ENCODE data around the gene RET.

Gene RET

GRCh38 chr10:43062402-43063160 is 14.3 kb upstream of the RET start:
- no peak for DNase-seq (ENCODE audit: low read depth)

- no peak for DNase-seq (ENCODE audit: low read depth)
These were observed 12.4 kb upstream of the RET start for GRCh38 chr10:43064331-43065075.

GRCh38 chr10:43065234-43065633 is 11.6 kb upstream of the RET start:
- no peak for DNase-seq (ENCODE audit: low read depth)

GRCh38 chr10:43065761-43066160 is 11.1 kb upstream of the RET start:
- no peak for DNase-seq (ENCODE audit: low read depth)

GRCh38 chr10:43066481-43066880 is 10.4 kb upstream of the RET start:
- DNase-seq (ENCODE audit: low read depth) = no peak

- DNase-seq (ENCODE audit: low read depth) = no peak
These were observed 9.3 kb upstream of the RET start for GRCh38 chr10:43067391-43068135.

GRCh38 chr10:43068136-43068395 is 8.8 kb upstream of the RET start:
- DNase-seq (ENCODE audit: low read depth) = no peak

- DNase-seq (ENCODE audit: low read depth) = no peak
These were observed 8.2 kb upstream of the RET start for GRCh38 chr10:43068471-43069210.

DNA sequence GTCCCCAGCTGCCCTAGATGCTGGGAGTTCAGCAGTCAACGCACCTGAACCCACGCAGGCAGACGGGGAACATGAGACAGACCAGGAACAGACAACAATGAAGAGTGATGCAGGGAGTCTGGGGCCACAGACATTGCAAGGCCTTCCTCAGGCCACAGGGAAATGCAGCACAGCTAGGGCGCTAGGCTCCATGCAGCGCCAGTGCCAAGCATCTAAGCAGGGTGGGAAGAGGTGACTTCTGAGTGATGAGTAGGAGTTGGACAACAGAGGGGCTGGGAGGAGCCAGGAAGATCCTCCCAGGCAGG is 7.7 kb upstream of the RET start:
- DNase-seq (ENCODE audit: low read depth) = no peak

DNA sequence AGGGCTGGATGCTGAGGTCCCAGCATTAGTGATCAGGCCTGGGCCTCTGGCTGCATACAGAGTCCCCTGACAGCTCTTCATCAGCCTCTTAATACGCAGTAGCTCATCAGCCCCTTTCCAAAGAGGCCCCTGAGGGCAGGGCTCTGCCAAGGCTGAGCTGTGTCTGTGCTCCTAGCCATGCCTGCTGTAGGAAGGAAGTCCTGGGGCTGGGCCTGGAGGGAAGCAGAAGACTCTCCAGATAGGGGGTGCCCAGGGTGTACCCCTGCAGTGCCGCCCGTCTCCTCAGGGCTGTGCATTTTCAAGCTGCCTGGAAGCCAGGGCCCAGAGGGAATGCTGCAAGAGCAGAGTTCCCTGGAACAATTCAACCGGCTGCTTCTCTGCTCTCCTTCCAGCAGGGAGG is 7.3 kb upstream of the RET start:
- DNase-seq (ENCODE audit: low read depth) = no peak

DNA sequence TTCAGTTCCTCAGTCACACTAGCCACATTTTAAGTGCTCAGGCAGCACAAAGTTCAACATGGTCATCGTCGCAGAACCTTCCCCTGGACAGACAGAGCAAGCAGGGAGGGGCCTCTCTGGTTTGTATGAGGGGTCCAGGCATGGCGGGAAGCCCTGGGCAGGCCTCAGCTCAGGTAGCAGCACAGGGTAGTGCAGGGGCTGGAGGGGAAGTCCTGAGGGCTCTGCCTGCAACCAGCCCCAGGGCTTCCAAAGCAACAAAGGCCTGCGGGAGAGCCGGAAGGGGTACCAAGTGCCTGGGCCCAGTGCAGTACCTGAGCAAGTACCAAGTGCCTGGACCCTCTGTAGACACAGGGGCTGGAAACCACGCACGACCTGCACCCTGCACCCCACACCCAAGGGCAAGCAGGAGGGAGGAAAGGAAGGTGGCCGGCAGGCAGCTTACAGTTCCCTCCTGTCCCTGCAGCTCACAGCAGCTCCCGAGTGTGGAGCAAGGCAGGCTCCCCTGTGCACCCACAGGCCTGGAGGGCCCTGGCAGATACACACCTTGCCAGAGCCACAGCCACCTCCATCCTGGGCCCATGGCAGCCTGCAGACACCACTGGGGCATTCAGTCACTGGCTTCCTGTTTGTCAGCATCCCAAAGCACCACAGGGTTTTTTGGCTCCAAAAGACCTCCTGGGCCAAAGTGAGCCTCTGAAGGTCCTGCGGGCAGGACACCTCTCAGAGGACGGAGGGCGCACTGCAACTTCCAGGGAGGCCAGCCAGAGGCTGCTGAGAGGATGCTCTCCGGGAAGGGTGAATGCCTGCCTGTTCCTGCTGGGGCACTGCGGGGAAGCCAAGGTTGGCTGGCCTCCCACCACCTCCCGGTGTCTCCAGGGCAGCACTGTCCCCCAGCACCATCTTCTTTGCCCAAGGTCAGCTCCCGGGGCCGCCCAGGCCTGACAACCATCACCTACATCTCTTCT is 6.5 kb upstream of the RET start:
- no peak for DNase-seq (ENCODE audit: low read depth)

- DNase-seq (ENCODE audit: low read depth) = no peak
These were observed 4.8 kb upstream of the RET start for GRCh38 chr10:43071865-43072650.

GRCh38 chr10:43073191-43073590 is 3.7 kb upstream of the RET start:
- no peak for DNase-seq (ENCODE audit: low read depth)

- no peak for DNase-seq (ENCODE audit: low read depth)
These were observed 3.1 kb upstream of the RET start for GRCh38 chr10:43073721-43074120.

DNA sequence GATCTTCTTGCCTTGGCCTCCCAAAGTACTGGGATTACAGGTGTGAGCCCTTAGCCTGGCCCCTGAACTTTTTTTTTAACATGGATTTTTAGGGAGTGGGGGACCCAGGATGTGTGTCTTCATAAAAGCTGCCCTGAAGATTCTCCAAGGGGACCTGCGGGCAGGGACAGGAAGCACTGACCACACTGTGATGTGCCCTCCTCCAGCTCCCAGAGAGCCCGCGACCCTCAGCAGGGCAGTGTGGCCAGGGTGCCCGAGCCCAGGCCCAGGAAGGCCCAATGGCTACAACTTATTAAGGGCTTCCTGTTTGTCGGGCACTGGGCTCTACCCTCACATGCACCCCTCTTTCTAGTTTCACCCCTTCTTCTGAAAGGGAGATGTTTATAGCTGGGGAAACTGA is 2.5 kb upstream of the RET start:
- DNase-seq (ENCODE audit: low read depth) = no peak

GRCh38 chr10:43074827-43075611 is 1.9 kb upstream of the RET start:
- no peak for DNase-seq (ENCODE audit: low read depth)

GRCh38 chr10:43075612-43076003 is 1.3 kb upstream of the RET start:
- DNase-seq (ENCODE audit: low read depth) = no peak

DNA sequence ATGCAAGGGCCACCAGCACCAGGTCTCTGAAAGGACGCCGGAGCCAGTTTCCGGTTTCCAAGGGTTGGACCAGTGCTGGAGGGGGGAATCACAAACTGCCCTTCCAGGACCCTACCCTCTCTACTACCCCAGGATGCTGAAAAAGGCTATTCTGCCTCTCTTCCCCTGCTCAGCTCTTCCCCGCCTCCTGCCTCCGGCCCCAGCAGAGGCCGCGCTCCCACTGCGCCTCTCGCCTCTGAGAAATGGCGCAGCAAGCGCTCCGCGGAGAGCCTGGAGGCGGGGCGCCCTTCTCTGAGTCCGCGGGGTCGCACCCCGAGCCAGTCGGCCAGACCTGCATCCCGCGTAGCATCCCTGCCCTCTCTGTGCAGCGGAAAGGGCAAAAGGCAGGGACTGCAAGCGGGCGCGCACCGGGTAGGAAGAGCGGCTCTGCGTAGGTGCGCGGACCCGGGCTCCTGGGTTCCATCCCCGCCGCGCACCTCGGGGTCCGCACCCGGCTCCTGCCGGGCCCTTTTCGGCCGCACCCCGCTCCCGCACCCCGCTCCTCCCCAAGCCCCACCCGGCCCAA is 476 bp upstream of the RET start:
- no peak for DNase-seq (ENCODE audit: low read depth)

- no peak for DNase-seq (ENCODE audit: low read depth)
These were observed 727 bp downstream of the RET start for GRCh38 chr10:43077421-43078171.
